ENCODE results near the gene RNF186.
A peak's percentile ranks its signal among the peaks of the same experiment; 100 is the strongest.

The RNF186 gene

GRCh38 chr1:19814681-19815503, at the start of gene RNF186:
TSS of gene RNF186 (minus strand) at chr1:19815283. CDS start at chr1:19815101, 182 bp downstream.
- TF ChIP-seq CTCF (IDR thresholded peaks at IDR 0.05; ENCODE audit: unreplicated experiment in 3 of 3), result no peak
- H3K27me3 Mint-ChIP-seq (ENCODE audit: low read depth), result peaks cover 5% of the 10 kb centered on the region
- no peak within 1 kb of the TSS for H3K4me3 Mint-ChIP-seq
- peak within 1 kb of the TSS; percentile 70 to 82 (median 73) for H3K27ac Mint-ChIP-seq
- H3K36me3 Mint-ChIP-seq (ENCODE audit: low read depth), result no peaks in the 10 kb centered on the region
- peaks cover 2% of the 10 kb centered on the region for H3K9me3 Mint-ChIP-seq
- peaks cover 37% of the 10 kb centered on the region for H3K4me1 Mint-ChIP-seq

GRCh38 chr1:19864570-19865160, 49.6 kb upstream of the RNF186 start:
- H3K27ac Mint-ChIP-seq, result no peak overlapping the region
- H3K36me3 Mint-ChIP-seq (ENCODE audit: low read depth), result no peaks in the 10 kb centered on the region
- H3K9me3 Mint-ChIP-seq, result peaks cover 10% of the 10 kb centered on the region
- no peak overlapping the region for H3K4me3 Mint-ChIP-seq
- H3K27me3 Mint-ChIP-seq (ENCODE audit: low read depth), result peaks cover 25% of the 10 kb centered on the region
- H3K4me1 Mint-ChIP-seq, result peaks cover 4% of the 10 kb centered on the region
- no peak for TF ChIP-seq CTCF (IDR thresholded peaks at IDR 0.05; ENCODE audit: unreplicated experiment in 3 of 3)

- Mint-ChIP-seq H3K4me3 (no peak overlapping the region), H3K4me1 (peaks cover 4% of the 10 kb centered on the region), H3K36me3 (ENCODE audit: low read depth) (no peaks in the 10 kb centered on the region), H3K9me3 (peaks cover 10% of the 10 kb centered on the region), H3K27ac (no peak overlapping the region), H3K27me3 (ENCODE audit: low read depth) (peaks cover 24% of the 10 kb centered on the region)
- no peak for TF ChIP-seq CTCF (IDR thresholded peaks at IDR 0.05; ENCODE audit: unreplicated experiment in 3 of 3)
Measured at GRCh38 chr1:19862944-19863343, 47.9 kb upstream of the RNF186 start.

GRCh38 chr1:19861842-19862530, 46.9 kb upstream of the RNF186 start:
- no peaks in the 10 kb centered on the region for H3K36me3 Mint-ChIP-seq (ENCODE audit: low read depth)
- H3K9me3 Mint-ChIP-seq, result peaks cover 10% of the 10 kb centered on the region
- H3K27me3 Mint-ChIP-seq (ENCODE audit: low read depth), result peaks cover 18% of the 10 kb centered on the region
- no peak overlapping the region for H3K27ac Mint-ChIP-seq
- no peak for TF ChIP-seq CTCF (IDR thresholded peaks at IDR 0.05; ENCODE audit: unreplicated experiment in 3 of 3)
- peaks cover 4% of the 10 kb centered on the region for H3K4me1 Mint-ChIP-seq
- H3K4me3 Mint-ChIP-seq, result no peak overlapping the region

- Mint-ChIP-seq H3K4me3 (no peak overlapping the region), H3K36me3 (ENCODE audit: low read depth) (no peaks in the 10 kb centered on the region), H3K27ac (no peak overlapping the region), H3K4me1 (no peaks in the 10 kb centered on the region), H3K27me3 (ENCODE audit: low read depth) (peaks cover 15% of the 10 kb centered on the region), H3K9me3 (peaks cover 10% of the 10 kb centered on the region)
- TF ChIP-seq CTCF (IDR thresholded peaks at IDR 0.05; ENCODE audit: unreplicated experiment in 3 of 3), result no peak
Measured at GRCh38 chr1:19861034-19861433, 46.0 kb upstream of the RNF186 start.
